Muscle layer of duodenum (tissue), 2 donors: Measurements from ENCODE around the gene PCDHB10.
A peak's percentile ranks its signal among the peaks of the same experiment; 100 is the strongest.
"Not testable (repeated sequence)": the region's sequence is repeated elsewhere in the genome, so short reads cannot be mapped to it uniquely, and the experiment has no call there.

Source experiments
- H3K27ac ChIP-seq: one replicate; pipeline ENCODE4 v1.7.0; 2013; ENCODE audit warnings: mild to moderate bottlenecking, low read length
- H3K27me3 ChIP-seq: one replicate; pipeline ENCODE4 v1.7.0; 2013; ENCODE audit warnings: low read depth, mild to moderate bottlenecking, control low read depth, low read length
- H3K36me3 ChIP-seq, 2 donors: one replicate each; pipeline ENCODE4 v1.7.0; 2013; ENCODE audit warnings: low read length in 2 of 2, control low read depth in 1 of 2, mild to moderate bottlenecking in 1 of 2; ENCODE audit not compliant: insufficient read depth in 2 of 2, control insufficient read depth in 1 of 2
- H3K4me1 ChIP-seq, 2 donors: one replicate each; pipeline ENCODE4 v1.7.0; 2013; ENCODE audit warnings: low read length in 2 of 2, mild to moderate bottlenecking in 2 of 2, control low read depth in 1 of 2, moderate library complexity in 1 of 2; ENCODE audit not compliant: insufficient read depth in 2 of 2, control insufficient read depth in 1 of 2
- H3K4me3 ChIP-seq, 2 donors: one replicate each; pipeline ENCODE4 v1.7.0; 2013; ENCODE audit warnings: low read length in 2 of 2, low read depth in 1 of 2, mild to moderate bottlenecking in 1 of 2
- H3K9me3 ChIP-seq, 2 donors: one replicate each; pipeline ENCODE4 v1.7.0; 2013; ENCODE audit warnings: low read length in 2 of 2, control low read depth in 1 of 2, mild to moderate bottlenecking in 1 of 2; ENCODE audit not compliant: control insufficient read depth in 1 of 2
- donor health status: healthy.

Gene PCDHB10

DNA sequence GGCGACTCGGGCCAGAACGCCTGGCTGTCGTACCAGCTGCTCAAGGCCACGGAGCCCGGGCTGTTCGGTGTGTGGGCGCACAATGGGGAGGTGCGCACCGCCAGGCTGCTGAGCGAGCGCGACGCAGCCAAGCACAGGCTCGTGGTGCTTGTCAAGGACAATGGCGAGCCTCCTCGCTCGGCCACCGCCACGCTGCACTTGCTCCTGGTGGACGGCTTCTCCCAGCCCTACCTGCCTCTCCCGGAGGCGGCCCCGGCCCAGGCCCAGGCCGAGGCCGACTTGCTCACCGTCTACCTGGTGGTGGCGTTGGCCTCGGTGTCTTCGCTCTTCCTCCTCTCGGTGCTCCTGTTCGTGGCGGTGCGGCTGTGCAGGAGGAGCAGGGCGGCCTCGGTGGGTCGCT lies 2.2 kb downstream of the PCDHB10 start:
- H3K36me3 ChIP-seq, H3K27me3 ChIP-seq, H3K27ac ChIP-seq, H3K4me1 ChIP-seq: not testable (repeated sequence)
- H3K9me3 ChIP-seq: peaks cover 32 to 57% of the 10 kb centered on the region in 2 donors
- peak overlapping the region in 1 of 2 donors; percentile 41 for H3K4me3 ChIP-seq

DNA sequence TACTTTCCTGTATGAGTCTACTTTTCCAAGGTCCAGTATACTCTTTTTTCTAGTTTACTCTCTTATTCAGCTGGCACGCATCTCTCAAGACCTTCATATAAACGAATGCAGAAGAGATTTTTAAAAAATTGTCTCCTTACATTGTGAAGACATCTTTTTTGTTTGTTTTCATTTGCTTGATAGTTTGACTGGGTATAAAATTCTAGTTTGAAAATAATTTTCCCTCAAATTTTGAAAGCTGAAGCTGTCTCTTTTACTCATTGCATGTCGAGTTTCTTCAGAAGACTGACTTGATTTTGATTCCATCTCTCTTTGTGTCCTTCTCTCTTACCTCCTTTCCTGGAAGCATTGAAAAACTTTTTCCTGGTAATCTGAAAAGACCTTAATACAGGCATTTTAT lies 4.2 kb downstream of the PCDHB10 start:
- Histone ChIP-seq H3K27ac (no peak overlapping the region), H3K36me3 (no peaks in the 10 kb centered on the region), H3K27me3 (no peaks in the 10 kb centered on the region), H3K4me3 (peak overlapping the region in 1 of 2 donors; percentile 29), H3K4me1 (no peaks in the 10 kb centered on the region), H3K9me3 (peaks cover 37 to 67% of the 10 kb centered on the region in 2 donors)

DNA sequence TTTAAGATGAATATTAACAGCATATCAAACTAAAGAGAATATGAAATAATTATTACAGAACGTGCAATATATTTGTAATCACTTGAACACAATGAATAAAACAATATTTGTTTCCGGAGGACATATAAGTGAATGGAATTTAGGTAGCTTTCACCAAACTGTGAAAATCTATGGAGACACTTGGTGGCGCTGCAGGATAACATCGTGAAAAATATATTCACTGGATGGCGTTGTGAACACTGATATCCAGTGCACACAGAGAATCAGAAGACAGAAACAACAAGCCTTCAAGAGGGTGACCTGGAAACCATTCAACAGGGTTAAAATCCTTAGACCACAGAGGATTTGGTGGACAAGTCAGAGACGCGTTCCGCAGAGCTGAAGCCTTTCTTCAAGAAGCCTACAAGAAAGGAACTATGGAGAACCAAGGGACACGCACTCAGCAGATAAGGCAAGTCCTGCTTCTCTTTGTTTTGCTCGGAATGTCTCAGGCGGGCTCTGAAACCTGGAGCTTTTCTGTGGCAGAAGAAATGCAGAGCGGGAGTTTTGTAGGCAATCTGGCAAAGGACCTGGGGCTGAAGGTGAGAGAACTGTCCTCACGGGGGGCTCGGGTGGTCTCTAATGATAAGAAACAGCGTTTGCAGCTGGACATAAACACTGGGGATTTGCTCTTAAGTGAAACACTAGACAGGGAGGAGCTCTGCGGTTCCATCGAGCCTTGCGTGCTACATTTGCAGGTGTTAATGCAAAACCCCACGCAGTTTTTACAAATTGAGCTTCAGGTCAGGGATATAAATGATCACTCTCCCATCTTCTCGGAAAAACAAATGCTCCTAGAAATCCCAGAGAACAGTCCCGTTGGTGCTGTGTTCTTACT lies 7.4 kb downstream of the PCDHB10 start, which contains the start of gene PCDHB11:
TSS of gene PCDHB11 (plus strand) at position 269 of the 877 bp plus-strand sequence. CDS start at position 417, 148 bp downstream.
- H3K36me3 ChIP-seq: no peaks in the 10 kb centered on the region
- peaks cover 28 to 57% of the 10 kb centered on the region in 2 donors for H3K9me3 ChIP-seq
- no peak within 1 kb of the TSS for H3K27ac ChIP-seq
- peak within 1 kb of the TSS; percentile 18 to 54 for H3K4me3 ChIP-seq
- H3K4me1 ChIP-seq: no peaks in the 10 kb centered on the region
- H3K27me3 ChIP-seq: no peaks in the 10 kb centered on the region

DNA sequence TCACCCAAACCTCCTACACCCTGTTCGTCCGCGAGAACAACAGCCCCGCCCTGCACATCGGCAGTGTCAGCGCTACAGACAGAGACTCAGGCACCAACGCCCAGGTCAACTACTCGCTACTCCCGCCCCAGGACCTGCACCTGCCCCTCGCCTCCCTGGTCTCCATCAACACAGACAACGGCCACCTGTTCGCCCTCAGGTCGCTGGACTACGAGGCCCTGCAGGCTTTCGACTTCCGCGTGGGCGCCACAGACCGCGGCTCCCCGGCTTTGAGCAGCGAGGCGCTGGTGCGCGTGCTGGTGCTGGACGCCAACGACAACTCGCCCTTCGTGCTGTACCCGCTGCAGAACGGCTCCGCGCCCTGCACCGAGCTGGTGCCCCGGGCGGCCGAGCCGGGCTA lies 9.0 kb downstream of the PCDHB10 start:
- not testable (repeated sequence) for H3K4me1 ChIP-seq, H3K27ac ChIP-seq, H3K27me3 ChIP-seq, H3K36me3 ChIP-seq
- Histone ChIP-seq H3K9me3 (peaks cover 25 to 60% of the 10 kb centered on the region in 2 donors), H3K4me3 (peak overlapping the region in 1 of 2 donors; percentile 54)

DNA sequence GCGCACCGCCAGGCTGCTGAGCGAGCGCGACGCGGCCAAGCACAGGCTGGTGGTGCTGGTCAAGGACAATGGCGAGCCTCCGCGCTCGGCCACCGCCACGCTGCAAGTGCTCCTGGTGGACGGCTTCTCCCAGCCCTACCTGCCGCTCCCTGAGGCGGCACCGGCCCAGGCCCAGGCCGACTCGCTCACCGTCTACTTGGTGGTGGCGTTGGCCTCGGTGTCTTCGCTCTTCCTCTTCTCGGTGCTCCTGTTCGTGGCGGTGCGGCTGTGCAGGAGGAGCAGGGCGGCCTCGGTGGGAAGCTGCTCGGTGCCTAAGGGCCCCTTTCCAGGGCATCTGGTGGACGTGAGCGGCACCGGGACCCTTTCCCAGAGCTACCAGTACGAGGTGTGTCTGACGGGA lies 9.5 kb downstream of the PCDHB10 start:
- not testable (repeated sequence) for H3K27me3 ChIP-seq, H3K27ac ChIP-seq, H3K36me3 ChIP-seq, H3K4me1 ChIP-seq
- H3K4me3 ChIP-seq: peak overlapping the region in 1 of 2 donors; percentile 9
- peaks cover 25 to 55% of the 10 kb centered on the region in 2 donors for H3K9me3 ChIP-seq

DNA sequence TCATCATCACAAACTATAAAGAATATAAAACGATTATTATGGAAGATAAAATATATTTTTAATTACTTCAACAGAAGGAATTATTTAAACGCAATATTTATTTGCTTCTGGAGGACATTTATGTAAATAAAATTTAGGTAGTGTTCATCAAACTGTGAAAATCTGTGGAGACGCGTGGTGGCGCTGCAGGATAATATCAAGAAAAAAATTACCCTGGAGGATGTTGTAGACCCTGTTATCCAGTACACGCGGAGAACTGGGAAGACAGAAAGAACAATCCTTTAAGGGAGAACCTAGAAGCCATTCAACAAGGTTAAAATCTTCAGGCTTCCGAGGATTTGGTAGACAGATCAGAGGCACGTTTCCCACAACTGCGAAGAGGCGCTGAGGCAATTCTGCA lies 16.3 kb downstream of the PCDHB10 start, which contains the start of gene PCDHB12:
TSS of gene PCDHB12 (plus strand) at position 242 of the 400 bp plus-strand sequence. CDS start 189 bp downstream, outside the sequence.
- peaks cover 0 to 6% of the 10 kb centered on the region in 2 donors for H3K36me3 ChIP-seq
- peak within 1 kb of the TSS; percentile 35 to 51 for H3K4me3 ChIP-seq
- no peaks in the 10 kb centered on the region for H3K27me3 ChIP-seq
- H3K27ac ChIP-seq: no peak within 1 kb of the TSS
- H3K9me3 ChIP-seq: peaks cover 11 to 50% of the 10 kb centered on the region in 2 donors
- H3K4me1 ChIP-seq: no peaks in the 10 kb centered on the region

DNA sequence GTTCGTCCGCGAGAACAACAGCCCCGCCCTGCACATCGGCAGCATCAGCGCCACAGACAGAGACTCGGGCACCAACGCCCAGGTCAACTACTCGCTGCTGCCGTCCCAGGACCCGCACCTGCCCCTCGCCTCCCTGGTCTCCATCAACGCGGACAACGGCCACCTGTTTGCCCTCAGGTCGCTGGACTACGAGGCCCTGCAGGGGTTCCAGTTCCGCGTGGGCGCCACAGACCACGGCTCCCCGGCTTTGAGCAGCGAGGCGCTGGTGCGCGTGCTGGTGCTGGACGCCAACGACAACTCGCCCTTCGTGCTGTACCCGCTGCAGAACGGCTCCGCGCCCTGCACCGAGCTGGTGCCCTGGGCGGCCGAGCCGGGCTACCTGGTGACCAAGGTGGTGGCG lies 18.1 kb downstream of the PCDHB10 start:
- H3K9me3 ChIP-seq: peaks cover 19 to 60% of the 10 kb centered on the region in 2 donors
- not testable (repeated sequence) for H3K27ac ChIP-seq, H3K36me3 ChIP-seq, H3K4me1 ChIP-seq, H3K27me3 ChIP-seq
- peak overlapping the region in 1 of 2 donors; percentile 51 for H3K4me3 ChIP-seq

DNA sequence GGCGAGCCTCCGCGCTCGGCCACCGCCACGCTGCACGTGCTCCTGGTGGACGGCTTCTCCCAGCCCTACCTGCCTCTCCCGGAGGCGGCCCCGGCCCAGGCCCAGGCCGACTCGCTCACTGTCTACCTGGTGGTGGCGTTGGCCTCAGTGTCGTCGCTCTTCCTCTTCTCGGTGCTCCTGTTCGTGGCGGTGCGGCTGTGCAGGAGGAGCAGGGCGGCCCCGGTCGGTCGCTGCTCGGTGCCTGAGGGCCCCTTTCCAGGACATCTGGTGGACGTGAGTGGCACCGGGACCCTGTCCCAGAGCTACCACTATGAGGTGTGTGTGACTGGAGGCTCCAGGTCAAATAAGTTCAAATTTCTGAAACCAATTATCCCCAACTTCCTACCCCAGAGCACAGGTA lies 18.7 kb downstream of the PCDHB10 start:
- H3K4me1 ChIP-seq, H3K36me3 ChIP-seq, H3K27me3 ChIP-seq, H3K27ac ChIP-seq: not testable (repeated sequence)
- Histone ChIP-seq H3K9me3 (peaks cover 19 to 58% of the 10 kb centered on the region in 2 donors), H3K4me3 (peak overlapping the region in 1 of 2 donors; percentile 51)

DNA sequence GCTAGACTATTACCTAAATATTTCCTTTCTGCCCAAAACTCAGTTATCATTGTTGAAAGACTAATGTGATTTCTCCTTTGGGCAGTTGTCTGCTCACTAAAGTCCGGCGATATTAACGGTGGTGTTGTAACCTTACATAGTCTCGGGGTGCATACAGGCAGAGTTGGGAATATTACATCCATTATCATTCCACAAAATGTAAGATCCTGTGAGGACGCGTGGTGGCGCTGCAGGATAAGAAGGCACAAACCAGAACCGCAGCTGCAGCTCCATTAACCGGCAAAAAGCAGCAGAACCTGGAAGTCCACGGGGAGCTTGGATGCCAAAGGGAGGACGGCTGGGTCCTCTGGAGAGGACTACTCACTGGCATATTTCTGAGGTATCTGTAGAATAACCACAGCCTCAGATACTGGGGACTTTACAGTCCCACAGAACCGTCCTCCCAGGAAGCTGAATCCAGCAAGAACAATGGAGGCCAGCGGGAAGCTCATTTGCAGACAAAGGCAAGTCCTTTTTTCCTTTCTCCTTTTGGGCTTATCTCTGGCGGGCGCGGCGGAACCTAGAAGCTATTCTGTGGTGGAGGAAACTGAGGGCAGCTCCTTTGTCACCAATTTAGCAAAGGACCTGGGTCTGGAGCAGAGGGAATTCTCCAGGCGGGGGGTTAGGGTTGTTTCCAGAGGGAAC lies 21.6 kb downstream of the PCDHB10 start, which contains the start of gene PCDHB13:
TSS of gene PCDHB13 (plus strand) at position 264 of the 684 bp plus-strand sequence. CDS start at position 469, 205 bp downstream.
- not testable (repeated sequence) for H3K27ac ChIP-seq, H3K36me3 ChIP-seq, H3K27me3 ChIP-seq, H3K4me1 ChIP-seq
- peaks cover 26 to 67% of the 10 kb centered on the region in 2 donors for H3K9me3 ChIP-seq
- H3K4me3 ChIP-seq: peak within 1 kb of the TSS; percentile 37 to 41

DNA sequence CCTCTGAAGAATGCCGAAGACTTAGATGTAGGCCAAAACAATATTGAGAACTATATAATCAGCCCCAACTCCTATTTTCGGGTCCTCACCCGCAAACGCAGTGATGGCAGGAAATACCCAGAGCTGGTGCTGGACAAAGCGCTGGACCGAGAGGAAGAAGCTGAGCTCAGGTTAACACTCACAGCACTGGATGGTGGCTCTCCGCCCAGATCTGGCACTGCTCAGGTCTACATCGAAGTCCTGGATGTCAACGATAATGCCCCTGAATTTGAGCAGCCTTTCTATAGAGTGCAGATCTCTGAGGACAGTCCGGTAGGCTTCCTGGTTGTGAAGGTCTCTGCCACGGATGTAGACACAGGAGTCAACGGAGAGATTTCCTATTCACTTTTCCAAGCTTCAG lies 22.4 kb downstream of the PCDHB10 start:
- Histone ChIP-seq H3K36me3 (peaks cover 0 to 16% of the 10 kb centered on the region in 2 donors), H3K9me3 (peaks cover 28 to 67% of the 10 kb centered on the region in 2 donors), H3K4me3 (peak overlapping the region in 1 of 2 donors; percentile 41)
- not testable (repeated sequence) for H3K27me3 ChIP-seq, H3K4me1 ChIP-seq, H3K27ac ChIP-seq

DNA sequence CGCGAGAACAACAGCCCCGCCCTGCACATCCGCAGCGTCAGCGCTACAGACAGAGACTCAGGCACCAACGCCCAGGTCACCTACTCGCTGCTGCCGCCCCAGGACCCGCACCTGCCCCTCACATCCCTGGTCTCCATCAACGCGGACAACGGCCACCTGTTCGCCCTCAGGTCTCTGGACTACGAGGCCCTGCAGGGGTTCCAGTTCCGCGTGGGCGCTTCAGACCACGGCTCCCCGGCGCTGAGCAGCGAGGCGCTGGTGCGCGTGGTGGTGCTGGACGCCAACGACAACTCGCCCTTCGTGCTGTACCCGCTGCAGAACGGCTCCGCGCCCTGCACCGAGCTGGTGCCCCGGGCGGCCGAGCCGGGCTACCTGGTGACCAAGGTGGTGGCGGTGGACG lies 23.4 kb downstream of the PCDHB10 start:
- H3K27ac ChIP-seq, H3K4me1 ChIP-seq, H3K27me3 ChIP-seq: not testable (repeated sequence)
- H3K4me3 ChIP-seq: peak overlapping the region in 1 of 2 donors; percentile 40
- peaks cover 30 to 67% of the 10 kb centered on the region in 2 donors for H3K9me3 ChIP-seq
- peaks cover 0 to 24% of the 10 kb centered on the region in 2 donors for H3K36me3 ChIP-seq
